ENCODE measurements around the gene PC. TPM values are rescaled to one million over a fixed set of nuclear protein-coding genes. Genes with fewer than 3 reads are reported as not detected.

Gene PC
- polyA plus RNA-seq, 3 donors, result 40.9 to 323 (median 100) TPM

DNA sequence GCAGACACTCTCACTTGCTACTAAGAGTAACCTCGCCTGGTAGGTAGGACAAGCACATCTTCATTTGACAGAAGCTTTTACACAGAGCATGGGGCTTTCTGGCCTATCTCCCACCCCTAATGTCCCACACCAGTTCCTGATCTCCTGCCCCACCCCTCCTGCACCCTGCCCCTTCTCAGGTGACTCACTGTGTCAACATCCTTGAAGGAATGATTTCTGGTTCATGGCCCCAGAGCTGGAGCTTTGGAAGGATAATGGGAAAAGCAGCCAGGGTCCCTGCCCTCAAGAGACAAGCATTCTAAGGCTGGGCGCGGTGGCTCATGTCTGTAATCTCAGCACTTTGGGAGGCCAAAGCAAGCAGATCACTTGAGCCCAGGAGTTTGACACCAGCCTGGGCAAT, 54.1 kb downstream of the PC start:
- 88 to 98% (median 96%) methylated on average over 3 of the region's 3 CpGs for WGBS, 3 donors
- no peak overlapping the region for H3K27ac ChIP-seq (ENCODE audit: low read depth, low read length)

DNA sequence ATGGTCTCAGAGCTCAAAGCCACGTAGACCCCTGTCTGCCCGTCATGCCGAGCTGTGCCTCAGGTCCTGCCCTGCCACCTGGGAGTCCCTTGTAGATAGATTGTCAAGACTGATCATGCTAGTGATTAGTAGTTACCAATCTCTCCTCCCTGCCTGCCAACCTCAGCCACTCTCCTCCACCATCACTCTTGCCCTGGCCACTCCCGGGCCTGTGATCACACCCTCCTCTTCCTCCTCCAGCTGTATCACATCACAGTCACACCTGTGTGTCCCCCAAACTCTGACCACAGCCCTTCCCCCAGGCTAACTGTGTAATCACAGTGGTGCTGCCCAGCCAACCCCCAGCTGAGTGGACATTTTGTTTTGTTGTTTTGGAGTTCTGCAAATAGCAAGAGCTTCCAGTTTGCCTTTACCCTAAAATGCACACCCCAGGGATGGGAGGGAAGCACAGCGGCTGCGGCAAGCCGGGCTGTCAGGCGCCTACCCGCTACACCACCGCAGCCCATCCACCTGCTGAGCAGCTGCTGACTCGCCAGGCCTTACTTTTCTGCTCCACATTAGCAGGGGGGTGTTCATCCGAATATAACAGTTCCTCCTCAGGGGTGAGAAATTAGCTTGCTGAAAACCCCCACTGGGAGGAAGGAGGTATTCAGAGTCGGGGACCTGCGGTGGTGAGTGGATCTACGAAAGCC, 55.6 kb downstream of the PC start:
- no peak overlapping the region for H3K27ac ChIP-seq (ENCODE audit: low read depth, low read length)
- 82 to 88% (median 85%) methylated on average over 15 of the region's 15 CpGs for WGBS, 3 donors

DNA sequence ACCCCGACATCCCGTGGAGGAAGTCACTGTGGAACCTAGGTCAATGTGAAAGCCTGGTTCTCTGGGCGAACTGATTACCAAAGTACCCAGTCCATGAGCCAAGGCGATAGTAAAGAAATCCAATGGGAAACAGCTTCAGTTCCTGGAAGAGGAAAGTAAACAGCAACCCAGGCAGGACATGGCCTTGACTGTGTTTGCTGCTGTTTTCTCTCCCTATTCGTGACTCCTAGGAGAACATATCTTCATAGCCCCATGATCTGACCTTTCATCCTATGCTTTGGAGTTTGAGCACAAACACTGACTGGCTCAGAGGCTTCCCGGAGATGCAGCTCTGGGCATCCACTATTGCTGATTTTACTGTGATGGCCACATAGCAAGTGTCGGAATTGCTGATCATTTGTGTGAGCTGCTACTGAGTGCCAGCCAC, 56.2 kb downstream of the PC start:
- H3K27ac ChIP-seq (ENCODE audit: low read depth, low read length), result no peak overlapping the region
- WGBS, 3 donors, result 62 to 85% (median 83%) methylated on average over 7 of the region's 7 CpGs

DNA sequence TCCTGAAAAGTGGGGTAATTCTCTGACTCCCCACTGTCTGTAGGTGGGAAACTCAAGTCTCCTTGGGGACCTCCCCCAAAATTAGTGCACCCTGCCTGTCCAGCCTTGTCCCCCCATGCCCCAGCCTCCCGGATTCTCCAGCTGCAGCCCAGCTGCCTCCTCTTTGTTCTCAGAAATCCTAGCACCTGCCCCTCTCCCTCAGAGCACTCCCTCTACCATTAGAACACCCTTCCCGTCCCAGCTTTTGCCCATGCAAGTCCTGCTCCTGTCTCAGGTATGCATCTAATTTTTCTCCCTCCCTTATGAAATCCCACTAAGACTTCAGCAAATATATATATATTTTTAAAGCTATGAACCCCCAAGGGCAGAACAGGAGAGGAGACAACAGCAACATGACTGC, 64.0 kb downstream of the PC start:
- H3K27ac ChIP-seq (ENCODE audit: low read depth, low read length), result no peak overlapping the region
- 84 to 95% (median 87%) methylated on average over 2 of the region's 2 CpGs for WGBS, 3 donors

DNA sequence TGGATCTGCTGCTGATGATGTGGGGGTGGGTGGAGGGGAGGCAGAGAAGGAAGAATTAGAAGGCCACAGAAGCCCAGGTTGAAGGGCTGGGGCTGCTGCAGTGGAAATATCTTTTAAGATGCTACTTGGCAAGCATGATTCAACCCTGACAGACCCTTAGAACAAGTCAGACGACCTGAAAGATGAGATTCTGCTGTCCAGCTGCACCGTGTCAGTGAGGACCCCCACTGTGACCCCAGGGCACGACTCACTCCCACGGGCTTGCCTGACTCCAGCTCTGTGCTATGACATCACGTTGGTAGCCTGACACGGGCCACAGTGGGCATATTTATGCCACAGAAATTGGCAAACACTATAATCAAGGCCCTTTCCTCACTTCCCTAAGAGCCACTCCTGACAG, 65.3 kb downstream of the PC start:
- 61 to 76% (median 67%) methylated on average over 6 of the region's 6 CpGs for WGBS, 3 donors
- no peak overlapping the region for H3K27ac ChIP-seq (ENCODE audit: low read depth, low read length)

DNA sequence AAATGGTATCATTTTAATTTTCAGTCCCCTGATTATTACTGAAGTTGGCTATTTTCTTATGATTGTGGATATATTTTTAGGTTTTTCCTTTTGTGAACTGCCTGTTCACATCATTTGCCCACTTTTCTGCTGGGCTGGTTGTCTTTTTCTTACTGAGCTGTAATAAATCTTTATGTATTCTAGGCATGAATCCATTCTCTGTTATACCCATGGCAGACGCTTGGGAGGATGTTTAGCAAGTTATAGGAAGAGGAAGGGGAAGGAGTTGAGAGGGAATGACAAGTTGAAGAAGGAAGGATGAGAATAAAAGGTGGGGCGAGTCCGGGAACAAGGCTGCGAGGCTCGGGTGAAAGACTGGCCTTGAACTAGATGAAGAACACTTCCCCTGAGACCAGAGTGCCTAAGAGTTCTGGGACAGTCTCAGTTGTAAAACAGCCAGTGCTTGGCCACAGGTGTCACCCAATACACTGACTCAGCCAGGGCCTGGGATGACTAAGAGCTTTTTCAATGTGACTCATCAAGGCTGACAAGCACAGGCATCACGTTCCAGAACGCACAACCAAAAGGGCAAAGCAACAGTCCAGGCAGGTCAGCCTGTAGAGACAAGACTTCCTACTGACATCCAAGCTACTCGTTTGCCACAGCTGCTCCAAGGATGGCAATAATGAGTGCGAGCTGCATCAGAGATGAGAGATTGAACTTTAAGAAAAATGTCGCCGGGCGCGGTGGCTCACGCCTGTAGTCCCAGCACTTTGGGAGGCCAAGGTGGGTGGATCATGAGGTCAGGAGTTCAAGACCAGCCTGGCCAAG, 66.1 kb downstream of the PC start:
- H3K27ac ChIP-seq (ENCODE audit: low read depth, low read length), result no peak overlapping the region
- WGBS, 3 donors, result 64 to 78% (median 72%) methylated on average over 14 of the region's 14 CpGs

DNA sequence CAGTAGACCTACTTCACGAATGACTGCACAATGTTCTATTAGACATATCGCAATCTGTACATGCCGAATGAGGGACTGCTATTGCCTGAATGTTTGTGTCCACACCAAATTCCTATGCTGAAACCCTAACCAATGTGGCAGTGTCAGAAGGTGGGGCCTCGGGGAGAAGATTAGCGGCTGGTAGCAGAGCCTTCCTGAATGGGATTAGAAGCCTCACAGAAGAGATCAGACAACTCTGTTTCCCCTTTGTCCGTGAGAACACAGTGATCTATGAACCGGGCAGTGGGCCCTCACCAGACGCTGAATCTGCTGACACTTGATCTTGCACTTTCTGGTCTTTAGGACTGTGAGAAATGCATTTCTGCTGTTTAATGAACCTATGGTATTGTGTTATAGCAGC, 68.2 kb downstream of the PC start:
- whole genome bisulfite sequencing, 3 donors, result 77 to 84% (median 79%) methylated on average over 8 of the region's 8 CpGs
- H3K27ac ChIP-seq (ENCODE audit: low read depth, low read length), result no peak overlapping the region

DNA sequence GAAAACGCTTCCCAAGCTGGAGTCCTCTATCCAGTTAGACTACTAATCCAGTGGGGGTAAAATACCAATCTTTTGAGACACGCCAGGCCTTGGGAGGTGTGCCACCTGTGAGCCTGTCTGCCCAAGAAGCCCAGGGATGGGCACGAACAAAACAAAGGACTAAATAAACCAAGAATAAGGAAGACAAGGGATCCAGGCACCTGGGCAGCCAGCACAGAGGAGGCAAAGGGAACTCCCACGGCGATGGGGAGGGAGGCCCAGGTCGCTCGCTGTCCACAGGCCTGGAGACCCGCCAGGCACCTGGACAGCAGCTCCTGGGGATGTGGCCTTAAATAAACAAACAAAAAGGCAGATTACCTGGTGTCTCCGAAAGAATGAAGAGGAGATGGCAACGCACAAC, 69.9 kb downstream of the PC start:
- no peak overlapping the region for H3K27ac ChIP-seq (ENCODE audit: low read depth, low read length)
- 88 to 96% (median 94%) methylated on average over 10 of the region's 10 CpGs for WGBS, 3 donors

DNA sequence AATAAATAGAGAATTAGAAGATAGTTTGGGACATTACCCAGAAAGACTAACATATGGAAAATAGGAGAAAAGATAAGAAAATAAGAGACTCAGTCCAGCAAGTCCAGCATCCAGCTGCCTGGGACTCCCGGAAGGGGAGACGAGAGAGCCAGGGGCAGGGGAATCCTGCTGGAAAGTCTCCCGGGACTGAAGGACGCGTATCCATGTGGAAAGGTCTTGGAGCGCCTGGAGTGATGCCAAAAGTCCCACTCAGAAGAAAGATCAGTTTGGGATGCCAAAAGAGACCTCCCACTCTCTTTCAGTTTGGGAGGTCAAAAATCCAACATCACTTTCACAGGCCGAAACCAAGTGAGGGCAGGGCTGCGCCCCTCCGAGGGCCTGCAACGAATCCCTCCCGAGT, 70.7 kb downstream of the PC start:
- 74 to 85% (median 77%) methylated on average over 11 of the region's 11 CpGs for WGBS, 3 donors

DNA sequence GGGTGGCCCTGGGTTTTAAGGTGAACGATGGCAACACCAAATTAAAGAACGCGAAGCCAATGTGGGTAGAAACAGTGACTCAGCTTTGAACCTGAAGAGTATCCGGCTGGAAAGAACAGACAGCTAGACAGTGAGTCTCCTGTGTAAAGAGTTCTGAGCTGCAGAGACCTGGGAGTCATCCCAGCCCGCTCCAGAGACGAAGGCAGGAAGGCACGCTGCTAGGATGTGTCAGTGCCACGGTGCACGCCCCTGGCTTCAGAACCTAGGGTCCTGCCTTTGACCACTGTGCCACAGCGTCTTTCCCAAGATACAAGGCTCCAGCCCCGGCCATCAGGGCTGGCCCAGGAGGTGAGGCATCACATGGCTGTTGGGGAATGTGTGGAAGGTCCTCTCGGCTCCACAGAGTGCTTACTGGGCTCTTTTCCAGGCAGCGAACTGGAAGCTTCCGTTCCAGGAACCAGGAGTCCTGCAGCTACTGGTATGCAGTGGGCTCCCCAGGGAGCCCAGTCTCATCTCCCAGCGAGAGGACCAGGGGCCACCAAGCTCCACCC, 71.4 kb downstream of the PC start:
- no peak overlapping the region for H3K27ac ChIP-seq (ENCODE audit: low read depth, low read length)
- WGBS, 3 donors, result 70 to 82% (median 75%) methylated on average over 15 of the region's 15 CpGs

More for the DNA sequence above, 70.7 kb downstream of the PC start:
- H3K27ac ChIP-seq (ENCODE audit: low read depth, low read length), result no peak overlapping the region

DNA sequence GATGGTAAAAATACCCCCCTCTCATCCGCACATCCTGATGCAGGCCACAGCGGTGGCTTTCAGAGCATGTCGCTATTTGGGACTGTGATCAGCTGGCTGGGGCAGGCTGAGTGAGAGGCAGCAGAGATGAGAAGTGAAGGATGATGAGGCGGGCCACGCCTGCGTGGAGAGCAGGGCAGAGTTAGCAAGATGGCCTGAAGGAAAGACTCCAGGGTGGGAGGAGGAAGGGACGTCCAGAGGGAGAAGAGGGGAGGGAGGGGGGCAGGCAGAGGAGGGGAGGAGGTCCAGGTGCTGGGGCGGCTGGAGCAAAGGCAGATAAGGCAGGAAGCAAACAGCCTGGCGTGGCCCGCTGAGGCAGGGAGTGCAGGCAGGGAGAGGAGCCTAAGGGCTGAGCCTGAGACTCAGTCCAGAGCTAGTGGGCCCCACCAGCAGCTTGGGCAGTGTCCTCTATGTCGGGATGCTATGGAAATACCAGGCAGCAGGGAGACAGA, 72.2 kb downstream of the PC start:
- H3K27ac ChIP-seq (ENCODE audit: low read depth, low read length), result no peak overlapping the region
- WGBS, 3 donors, result 71 to 80% (median 79%) methylated on average over 11 of the region's 11 CpGs

DNA sequence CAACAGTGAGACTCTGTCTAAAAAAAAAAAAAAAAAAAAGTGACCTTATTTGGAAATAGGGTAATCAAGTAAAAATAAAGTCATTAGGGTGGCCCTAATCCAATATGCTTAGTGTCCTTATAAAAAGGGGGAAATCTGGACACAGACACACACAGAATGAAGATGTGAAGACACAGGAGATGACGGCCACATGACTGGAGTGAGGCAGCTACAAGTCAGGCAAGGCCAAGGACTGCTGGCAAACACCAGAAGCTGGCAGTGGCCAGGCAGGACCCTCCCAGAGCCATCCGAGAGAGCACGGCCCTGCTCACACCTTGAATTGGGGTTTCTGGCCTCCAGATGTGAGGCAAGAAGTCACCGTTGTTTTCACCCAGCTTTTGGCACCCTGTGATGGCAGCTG, 72.7 kb downstream of the PC start:
- H3K27ac ChIP-seq (ENCODE audit: low read depth, low read length), result no peak overlapping the region
- 81 to 84% (median 82%) methylated on average over 4 of the region's 4 CpGs for WGBS, 3 donors

DNA sequence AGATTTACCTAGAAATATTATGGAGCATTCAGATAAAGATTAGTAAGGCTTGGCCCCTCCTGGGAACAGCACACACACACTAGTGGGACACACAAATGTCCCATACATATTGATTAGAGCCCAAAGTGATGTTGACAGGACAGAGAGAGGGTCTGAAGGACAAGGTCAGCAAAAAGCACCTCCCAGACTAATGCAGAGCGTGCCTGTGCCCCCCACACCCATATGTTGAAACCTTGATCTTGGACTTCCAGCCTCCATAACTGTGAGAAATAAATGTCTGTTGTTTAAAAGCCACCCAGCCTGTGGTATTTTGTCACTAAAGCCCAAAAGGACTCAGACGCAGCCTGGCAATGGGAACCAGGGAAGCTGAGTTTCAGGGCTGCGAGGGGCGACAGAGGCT, 73.7 kb downstream of the PC start:
- no peak overlapping the region for H3K27ac ChIP-seq (ENCODE audit: low read depth, low read length)
- 95 to 98% (median 98%) methylated on average over 4 of the region's 4 CpGs for WGBS, 3 donors

DNA sequence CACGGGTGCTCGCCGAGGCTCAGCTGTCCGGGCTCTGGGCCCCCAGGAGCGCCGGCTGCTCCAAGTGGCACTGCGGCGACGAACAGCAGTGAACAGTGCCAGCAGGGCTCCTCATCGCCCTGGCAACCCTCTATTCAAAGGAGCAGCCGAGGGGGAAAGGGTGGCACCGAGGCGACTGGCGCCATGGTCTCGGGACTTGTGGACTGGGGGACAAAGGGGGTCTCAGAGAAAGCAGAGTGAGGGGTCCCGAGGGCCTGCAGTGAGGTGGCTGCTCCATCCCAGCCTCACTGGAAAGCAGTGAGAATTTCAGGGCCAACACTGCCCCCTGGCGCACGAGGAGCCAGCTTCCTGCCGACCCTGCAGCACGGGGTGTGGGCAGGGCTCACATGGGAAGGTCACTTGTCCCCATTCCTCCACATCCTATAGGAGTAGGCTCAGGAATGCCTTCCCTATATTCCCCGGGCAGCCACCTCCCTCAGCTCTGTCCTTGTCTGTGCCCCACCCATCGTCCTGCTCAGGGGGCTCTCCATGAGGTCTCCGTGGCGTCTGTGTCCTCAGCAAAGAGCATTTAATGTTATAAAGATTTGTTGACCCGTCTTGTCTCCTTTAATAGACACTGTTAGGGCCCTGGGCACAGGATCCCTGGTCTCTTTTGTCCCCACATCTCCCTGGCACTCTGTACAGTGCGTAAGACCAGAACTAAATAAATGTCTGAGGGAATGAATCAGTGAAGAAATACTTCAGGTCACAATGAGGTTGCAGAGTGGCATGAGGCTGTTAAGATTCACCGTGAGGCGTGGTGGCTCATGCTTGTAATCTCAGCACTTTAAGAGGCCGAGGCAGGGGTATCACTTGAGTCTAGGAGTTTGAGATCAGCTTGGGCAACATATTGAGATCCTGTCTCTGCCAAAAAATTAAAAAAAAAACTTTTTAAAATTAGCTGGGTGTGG, 74.9 kb downstream of the PC start:
- 43 to 60% (median 58%) methylated on average over 29 of the region's 29 CpGs for WGBS, 3 donors
- H3K27ac ChIP-seq (ENCODE audit: low read depth, low read length), result no peak overlapping the region

DNA sequence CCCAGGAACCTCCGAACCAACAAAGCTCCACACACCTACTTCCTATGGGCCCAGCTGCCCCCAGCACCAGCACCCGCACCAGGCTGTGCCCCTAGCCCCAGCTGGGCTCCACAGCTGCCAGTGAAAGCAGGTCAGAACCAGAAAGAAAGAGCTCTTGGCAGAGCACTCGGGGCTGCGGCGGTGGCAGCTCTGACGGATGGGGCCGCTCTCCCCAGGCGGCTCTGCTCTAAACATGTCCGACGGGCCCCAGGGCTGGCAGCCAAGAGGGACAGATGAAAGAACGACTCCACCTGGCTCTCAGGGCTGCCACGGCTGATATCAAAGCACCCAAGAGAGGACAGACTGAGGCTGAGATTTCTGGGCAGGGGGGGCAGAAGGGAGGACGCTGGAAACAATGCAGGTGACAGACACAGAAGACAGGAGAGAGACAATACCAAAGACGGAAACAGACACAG, 75.6 kb downstream of the PC start:
- no peak overlapping the region for H3K27ac ChIP-seq (ENCODE audit: low read depth, low read length)
- WGBS, 3 donors, result 42 to 75% (median 64%) methylated on average over 14 of the region's 14 CpGs

DNA sequence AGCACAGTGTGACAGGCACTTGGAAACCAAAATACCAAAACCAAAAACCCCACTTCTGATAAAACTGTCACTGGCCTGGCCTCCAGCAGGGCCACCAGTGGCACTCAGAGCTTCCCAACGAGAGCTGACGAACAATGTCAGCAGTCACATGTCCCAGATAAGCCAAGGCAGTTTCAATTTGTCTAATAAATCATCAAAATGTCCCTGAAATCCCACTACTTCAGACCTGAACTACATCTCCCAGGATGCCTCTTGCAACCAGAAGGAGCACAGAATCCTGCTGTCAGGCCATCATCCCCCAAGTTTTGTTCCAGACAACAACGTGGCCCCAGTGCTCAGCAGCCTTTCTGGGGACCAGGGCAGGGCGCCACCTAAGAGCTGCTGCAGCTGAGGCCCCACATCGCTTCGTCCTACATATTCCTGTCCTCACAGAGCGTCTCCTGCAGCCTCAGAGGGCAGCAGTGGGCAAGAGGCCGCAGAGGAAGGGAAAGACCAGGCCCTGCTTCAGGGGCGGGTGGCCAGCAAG, 76.2 kb downstream of the PC start:
- WGBS, 3 donors, result 71 to 89% (median 83%) methylated on average over 9 of the region's 9 CpGs
- H3K27ac ChIP-seq (ENCODE audit: low read depth, low read length), result no peak overlapping the region

DNA sequence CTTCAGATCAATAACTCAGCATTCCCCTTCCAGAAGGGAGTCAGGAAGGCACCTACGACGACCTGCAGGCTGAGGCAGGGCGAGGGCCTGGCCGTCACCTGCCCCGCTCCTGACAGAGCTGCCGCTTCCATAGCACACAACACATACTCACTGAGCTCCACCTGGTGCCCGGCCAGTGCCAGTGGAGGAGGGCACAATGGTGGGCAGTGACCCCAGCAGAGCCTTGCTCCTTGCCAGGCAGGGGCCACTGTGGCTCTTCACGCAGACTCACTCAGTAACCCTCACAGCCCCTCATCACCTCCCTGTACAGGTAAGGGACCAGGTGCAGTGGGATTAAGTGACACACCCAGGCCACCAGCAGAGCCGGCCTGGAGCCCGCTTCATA, 76.7 kb downstream of the PC start:
- WGBS, 3 donors, result 87 to 97% (median 92%) methylated on average over 10 of the region's 10 CpGs
- H3K27ac ChIP-seq (ENCODE audit: low read depth, low read length), result no peak overlapping the region

All from adipose tissue (tissue), 3 donors.